ENCODE data around the gene KLRC4.
"Not testable (repeated sequence)": the region's sequence is repeated elsewhere in the genome, so short reads cannot be mapped to it uniquely, and the experiment has no call there.

The KLRC4 gene

DNA sequence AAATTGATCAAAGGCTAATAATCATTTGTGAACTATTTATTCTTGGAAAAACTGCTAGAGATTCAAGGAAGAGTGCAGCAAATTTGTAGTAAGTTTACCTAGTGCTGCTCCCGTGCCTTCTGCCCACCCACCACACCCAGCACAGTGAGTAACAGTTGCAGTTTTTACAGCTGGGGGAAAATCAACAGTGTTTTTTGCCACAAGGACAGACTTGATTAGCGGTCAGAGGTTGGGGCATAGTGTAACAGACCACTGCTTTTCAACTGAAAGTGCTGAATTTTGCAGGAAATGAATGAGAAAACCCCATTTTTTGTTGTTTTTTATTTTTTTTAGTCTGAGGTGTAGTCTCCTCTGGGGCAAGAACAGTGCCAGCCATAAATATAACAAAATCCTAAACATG, 12.3 kb downstream of the KLRC4 start:
- DNase-seq (ENCODE audit: low spot score): no peak

DNA sequence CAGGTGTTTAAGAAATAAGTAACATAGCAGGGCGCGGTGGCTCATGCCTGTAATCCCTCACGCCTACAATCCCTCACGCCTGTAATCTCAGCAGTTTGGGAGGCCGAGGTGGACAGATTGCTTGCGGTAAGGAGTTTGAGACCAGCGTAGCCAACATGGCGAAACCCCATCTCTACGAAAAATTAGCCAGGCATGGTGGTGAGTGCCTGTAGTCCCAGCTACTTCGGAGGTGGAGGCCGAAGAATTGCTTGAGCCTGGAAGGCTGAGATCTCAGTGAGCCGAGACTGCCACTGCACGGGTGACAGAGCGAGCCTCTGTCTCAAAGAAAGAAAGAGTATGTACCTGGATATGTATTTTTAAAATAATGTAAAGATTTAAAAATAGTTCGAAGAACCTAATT, 13.4 kb downstream of the KLRC4 start:
- not testable (repeated sequence) for DNase-seq (ENCODE audit: low spot score)

DNA sequence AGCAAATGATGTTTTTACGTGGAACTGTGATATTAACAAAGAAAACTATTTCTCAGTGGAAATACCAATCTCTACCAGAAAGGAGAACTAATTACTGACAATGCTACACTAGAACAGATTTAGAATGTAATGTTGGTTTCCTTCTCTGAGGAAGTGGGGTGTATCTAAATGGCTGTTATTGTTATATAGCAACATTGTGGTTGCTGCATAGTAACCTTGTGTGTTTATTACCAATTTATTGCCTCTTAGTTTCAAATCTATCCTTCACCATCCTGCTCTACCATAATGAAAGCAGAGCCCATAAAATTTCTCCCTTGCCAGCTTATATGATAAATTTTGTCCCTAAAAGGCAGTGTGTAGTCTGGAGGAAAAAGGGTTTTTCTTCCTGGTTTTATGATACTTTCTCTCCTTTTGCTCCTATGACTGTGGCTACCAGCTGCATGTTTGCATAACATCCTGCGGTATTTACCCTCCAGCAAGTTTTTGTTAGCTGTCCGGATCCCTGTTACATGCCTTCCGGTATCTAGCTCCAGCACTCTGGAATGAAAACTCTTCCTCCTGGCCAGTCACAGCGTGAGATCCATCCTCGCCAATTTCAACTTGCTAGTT, 14.1 kb downstream of the KLRC4 start:
- DNase-seq (ENCODE audit: low spot score): peak; percentile 80

DNA sequence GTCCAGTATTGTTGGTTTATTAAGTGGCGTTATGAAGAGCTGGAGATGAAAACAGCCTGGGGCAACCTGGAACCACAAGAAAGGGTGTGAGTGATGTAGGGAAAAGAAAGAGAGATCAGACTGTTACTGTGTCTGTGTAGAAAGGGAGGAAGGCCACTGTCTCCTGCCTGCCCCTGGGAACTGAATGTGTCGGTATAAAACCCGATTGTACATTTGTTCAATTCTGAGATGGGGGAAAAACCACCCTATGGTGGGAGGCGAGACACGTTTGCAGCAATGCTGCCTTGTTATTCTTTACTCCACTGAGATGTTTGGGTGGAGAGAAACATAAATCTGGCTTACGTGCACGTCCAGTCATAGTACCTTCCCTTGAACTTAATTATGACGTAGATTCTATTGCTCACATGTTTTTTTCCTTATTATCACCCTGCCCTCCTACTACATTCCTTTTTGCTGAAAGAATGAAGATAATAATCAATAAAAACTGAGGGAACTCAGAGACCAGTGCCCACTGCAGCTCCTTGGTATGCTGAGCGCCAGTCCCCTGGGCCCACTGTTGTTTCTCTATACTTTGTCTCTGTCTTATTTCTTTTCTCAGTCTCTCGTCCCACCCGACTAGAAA, 14.9 kb downstream of the KLRC4 start:
- DNase-seq (ENCODE audit: low spot score): not testable (repeated sequence)

DNA sequence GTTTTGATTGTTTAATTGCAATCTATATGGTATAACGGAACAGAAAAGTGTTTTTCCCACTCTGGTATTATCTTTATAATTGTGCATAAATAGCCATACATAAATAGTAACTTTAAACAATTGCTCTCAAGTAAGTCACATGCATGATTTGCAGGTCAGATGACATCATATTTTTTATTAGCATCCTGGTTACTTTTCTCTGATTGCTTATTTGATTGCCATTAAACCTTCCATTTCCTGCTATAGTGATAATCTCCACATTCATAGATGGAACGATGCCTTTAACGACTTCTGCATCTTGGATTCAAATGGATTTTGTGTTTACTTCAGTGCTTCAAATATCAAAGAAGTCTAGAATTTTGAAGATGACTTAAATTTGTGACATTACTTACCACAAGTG, 16.3 kb downstream of the KLRC4 start:
- DNase-seq (ENCODE audit: low spot score): no peak

DNA sequence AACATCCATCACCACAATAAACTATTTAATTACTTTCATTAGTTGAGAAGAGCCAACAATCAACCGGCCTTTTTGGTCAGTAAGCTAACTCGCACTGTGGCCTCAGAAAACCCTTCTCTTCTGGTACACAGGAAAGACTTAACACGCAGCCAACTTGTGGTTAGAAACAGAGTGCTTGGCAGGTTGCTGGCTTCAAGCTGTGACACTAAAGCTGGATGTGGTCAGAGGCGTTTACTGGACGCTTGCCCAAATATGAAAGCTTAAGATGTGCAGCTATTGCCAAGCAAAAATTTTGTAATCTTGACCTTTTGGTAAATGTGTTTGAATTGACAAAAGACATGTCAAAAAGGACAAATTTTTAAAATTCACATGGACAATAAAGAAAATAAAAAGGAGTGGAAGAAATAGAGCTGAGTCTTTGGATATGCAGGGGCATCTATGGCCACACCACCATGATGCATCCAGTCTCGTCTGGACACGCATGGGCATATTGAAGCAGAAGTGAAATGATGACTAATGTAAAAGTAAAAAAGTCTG, 17.1 kb downstream of the KLRC4 start:
- peak; percentile 83 for DNase-seq (ENCODE audit: low spot score)

DNA sequence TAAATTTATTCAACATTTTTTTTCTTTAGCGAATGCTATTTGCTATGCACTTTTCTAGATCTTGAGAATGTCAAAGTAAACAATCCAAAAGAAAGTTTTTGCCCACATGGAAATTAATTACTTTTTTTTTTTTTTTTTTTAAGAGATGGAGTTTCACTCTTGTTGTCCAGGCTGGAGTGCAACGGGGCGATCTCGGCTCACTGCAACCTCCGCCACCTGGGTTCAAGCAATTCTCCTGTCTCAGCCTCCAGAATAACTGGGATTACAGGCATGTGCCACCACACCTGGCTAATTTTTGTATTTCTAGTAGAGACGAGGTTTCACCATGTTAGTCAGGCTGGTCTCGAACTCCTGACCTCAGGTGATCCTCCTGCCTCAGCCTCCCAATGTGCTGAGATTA, 18.6 kb downstream of the KLRC4 start:
- DNase-seq (ENCODE audit: low spot score): not testable (repeated sequence)

DNA sequence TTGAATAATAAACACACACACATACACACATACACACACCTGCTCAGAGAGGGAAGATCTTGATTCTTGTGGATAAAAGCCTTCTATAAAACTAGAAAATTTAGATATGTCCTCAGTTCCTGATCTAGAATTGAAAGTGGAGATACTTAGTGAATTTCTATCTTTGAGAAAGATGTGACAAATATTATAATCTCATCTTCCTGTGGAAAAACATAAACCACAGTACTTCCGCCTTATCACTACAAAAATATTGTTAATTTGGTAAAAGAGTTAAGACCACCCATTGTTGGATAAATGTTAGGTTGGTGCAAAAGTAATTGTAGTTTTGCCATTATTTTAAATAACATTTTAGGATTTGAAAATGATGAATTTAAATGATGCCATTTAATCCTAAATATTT, 19.7 kb downstream of the KLRC4 start, which contains the start of gene KLRK1:
TSS of gene KLRK1 (minus strand) at position 138 of the 400 bp plus-strand sequence. CDS start 1,231 bp downstream, outside the sequence.
- DNase-seq (ENCODE audit: low spot score): no peak

DNA sequence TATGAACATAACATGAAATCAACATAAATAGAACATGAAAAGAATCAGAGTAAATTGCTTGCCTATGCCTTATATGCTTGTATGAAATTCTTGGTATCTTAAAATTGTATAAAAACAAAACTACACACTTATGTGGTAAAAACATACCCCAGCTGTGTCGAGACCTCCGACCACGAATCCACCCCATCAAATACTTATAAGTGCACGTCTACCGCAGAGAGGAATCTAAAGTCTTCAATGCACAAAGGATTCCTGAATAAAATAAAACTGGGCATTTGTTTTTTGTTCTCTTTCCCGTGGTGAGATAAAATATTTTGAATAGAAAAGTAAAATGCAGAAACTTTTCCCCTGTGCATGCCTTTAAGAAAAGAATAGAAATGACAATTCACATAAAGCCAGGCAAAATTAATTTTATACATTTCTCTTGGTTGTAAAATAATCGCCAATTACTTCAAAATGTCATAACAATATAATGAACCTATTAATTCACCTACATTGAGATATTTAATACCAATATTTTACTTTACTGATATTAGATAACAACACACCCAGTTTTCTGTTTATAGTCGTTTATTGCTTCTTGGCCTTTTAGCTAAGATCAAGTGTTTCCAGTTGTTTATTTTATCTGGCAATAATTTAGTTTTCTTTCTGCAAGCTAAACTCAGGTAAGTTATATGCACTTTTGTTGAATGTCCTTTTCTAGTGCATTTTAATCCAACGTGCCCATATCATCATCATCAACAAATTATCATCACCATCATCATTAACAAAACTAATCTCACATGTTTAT, 20.7 kb downstream of the KLRC4 start:
- DNase-seq (ENCODE audit: low spot score): no peak

DNA sequence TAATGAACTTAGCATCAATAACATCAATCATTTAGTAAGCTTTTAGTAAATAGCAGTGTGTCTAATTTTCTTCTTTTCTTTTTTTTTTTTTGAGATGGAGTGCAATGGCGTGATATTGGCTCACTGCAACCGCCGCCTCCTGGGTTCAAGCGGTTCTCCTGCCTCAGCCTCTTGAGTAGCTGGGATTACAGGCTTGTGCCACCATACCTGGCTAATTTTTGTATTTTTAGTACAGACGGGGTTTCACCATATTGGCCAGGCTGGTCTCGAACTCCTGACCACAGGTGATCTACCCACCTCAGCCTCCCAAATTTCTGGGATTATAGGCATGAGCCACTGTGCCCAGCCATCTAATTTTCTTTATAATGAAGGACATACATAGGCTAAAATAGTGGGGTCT, 22.1 kb downstream of the KLRC4 start:
- not testable (repeated sequence) for DNase-seq (ENCODE audit: low spot score)

DNA sequence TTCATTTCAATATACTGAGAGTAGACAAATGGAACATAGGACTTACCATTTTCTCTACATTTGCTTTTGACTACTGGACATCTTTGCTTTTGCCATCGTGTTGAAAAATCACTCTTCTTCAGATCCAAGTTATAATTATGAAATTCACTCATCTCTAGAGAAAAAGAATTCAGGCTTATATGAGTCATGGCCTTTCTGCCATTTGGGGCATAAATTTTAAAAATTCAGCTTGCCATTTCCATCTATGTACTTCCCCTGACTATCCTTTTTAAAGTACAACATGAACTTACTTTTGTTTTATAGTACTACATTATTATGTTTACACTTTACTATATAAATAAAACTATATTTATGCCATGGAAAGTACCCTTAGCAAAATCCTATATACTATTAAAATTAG, 22.7 kb downstream of the KLRC4 start:
- DNase-seq (ENCODE audit: low spot score): no peak

DNA sequence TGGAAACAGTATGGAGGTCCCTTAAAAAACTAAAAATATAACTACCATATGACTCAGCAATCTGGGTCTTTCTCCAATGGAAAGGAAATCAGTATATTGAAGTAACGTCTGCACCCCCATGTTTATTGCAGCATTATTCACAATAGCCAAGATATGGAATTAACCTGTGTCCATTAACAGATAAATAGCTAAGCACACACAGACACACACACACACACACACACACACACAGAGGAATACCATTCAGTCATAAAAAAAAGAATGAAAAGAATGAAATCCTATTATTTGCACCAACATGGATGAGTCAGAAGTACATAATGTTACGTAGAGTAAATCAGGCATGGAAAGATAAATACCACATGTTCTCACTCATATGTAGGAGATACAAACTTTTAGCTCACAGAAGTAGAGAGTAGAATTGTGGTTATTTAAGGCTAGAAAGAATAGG, 24.4 kb downstream of the KLRC4 start:
- no peak for DNase-seq (ENCODE audit: low spot score)

DNA sequence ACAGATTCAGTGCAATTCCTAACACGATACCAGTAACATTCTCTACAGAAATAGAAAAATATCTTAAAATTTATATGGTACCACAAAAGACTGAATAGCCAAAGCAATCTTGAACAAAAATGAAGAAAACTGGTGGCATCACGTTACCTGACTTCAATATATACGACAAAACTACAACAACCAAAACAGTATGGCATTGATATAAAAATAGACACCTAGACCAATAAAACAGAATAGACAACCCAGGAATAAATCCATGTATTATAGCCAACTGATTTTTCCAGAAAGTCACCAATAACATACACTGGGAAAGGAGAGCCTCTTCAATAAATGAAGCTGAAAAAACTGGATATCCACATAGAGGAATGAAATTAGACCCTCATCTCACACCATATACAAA, 25.4 kb downstream of the KLRC4 start:
- DNase-seq (ENCODE audit: low spot score): no peak

DNA sequence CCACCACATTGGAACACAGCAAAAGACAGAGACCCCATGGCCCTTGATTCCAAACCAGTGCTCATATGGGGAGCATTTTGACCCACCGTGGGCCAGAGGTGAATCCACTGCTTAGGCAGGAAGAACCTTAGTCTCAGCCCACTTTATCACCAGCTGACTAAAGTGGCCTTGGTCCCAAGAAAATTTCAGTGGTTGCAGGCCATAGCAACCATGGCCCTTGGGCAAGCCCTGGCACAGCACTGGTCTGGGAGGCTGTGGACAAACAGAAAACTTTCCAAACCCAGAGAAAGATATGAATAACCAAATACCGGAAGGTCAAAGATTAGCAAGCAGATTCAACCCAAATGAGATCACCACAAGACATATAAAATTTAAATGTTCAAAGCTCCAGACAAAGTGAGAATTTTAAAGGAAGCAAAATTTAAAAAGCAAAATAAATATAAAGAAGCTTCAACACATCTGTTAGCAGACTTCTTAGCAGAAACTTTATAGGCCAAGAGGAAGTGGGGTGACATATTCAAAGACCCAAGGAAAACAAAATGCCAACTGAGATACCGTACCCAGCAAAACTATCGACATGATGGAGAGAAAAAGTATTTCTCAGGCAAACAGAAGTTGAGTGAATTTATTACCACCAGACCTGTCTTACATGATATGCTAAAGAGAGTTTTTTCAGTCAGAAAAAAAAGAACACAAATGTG, 27.5 kb downstream of the KLRC4 start:
- no peak for DNase-seq (ENCODE audit: low spot score)

DNA sequence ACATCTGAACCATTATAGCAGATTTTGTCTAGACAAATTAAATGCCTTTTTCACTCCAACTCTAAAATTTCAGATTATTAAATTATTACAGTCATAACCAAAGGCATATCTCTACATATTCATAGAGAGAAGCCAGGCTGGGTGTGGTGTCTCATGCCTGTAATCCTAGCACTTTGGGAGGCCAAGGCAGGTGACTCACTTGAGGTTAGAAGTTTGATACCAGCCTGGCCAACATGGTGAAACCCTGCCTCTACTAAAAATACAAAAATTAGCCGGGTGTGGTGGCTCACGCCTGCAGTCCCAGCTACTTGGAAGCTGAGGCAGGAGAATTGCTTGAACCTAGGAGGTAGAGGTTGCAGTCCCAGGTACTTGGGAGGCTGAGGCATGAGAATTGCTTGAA, 30.8 kb downstream of the KLRC4 start:
- DNase-seq (ENCODE audit: low spot score): not testable (repeated sequence)

DNA sequence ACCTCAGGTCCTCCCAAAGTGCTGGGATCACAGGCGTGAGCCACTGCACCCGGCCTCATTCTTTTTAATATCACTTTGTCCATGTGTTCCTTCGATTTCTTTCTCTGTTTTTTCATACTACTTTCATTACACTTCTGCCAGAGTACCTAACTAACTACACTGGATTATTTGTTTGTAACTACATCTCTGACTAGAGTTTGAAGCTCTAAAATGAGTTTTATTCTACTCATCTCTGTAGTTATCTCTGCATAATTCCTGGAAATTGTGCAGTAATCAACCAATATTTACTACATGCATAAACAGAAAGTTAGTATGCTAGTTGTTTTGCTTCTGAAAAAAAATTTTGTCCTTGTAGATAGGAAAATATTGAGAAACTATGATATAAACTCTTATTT, 34.9 kb downstream of the KLRC4 start:
- no peak for DNase-seq (ENCODE audit: low spot score)

DNA sequence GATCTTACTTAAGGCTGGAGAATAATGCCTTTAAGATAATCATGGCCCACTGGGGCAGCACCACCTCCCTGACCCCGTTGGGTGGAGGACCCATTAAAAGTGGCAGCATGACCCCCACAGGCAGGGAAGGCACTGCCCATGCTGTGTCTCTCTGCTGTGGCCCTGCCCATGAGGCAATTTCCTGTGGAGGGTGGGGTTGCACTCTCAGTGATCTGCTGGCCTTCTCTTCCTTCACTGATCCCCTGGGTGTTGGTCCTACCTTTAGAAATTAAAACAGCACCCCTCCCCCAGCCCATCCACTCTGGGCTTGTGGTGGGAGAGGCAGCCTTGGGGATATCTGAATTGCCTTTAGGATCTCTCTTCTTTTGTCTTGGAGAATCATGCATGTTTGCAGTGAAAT, 37.0 kb downstream of the KLRC4 start:
- DNase-seq (ENCODE audit: low spot score): no peak

DNA sequence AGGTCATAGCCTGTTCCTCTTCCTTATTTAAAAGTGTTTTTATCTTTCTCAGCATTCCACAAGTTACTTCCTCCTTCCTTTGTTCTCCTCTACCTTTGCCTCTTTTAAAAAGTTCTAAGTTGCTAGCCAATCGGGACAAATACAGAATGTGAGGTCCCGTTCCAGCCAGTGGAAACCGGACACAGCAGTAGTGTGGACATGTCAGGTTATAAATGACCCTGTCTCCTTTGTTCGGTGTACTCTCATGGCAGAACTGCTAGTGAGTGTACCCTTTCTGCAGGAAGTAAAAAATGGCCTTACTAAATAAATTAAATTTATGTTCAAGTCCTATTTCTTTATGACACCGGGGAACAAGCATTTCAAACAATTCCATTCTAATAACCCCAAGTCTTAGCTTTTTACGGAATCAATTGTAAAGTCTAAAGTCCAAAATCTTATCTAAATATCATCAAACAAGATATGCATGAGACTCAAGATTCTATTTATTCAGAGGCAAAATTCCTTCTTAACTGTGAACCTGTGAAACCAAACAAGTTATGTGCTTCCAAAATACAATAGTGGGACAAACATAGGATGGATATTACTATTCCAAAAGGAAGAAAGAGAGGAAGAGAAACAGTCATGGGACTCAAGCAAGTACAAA, 37.5 kb downstream of the KLRC4 start:
- not testable (repeated sequence) for DNase-seq (ENCODE audit: low spot score)

DNA sequence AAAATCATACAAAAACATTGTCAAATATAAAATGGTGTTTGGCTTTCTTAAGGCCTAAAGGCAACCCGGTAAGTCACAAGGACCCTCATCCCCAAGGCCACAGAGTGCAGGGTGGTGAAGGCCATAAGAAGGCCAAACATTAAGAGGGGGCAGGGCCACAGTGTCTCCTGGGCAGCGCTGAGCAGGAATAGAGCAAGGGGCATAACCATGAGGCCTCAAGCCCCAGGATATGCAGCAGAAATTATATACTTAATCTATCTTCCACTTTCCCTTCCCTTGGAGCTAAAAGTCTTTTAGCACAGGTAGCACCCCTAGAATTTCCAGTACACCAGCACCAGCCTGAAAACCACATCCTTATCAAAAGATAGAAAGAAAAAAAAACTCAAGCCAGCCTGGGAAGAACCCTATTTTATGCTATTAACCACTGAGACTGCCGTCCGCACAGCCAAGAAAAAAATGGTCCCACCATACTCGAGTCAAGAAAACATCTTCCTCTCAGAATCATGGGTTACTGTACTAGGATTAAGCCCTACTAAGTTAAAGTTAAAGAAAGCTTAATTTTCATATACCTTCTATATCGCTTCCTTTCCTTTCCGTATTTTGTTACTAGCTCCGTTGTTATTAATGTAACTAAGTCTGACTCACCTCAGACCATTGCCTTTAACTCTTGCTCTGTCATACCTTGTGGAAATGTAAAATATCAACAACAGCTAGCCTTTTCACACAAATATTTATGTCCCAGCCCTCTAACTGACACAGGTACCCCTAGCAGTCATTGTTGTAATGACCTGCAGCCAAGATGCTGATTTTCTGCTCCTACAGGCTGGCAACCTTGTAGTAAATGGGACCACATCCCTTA, 39.8 kb downstream of the KLRC4 start:
- no peak for DNase-seq (ENCODE audit: low spot score)

All from AG20443 (cell line).